ENCODE data around the gene CIC. TPM values are rescaled to one million over a fixed set of nuclear protein-coding genes. Genes with fewer than 3 reads are reported as not detected.

CIC gene
- total and polyA plus RNA-seq, 9 of the 15 experiments (the other 6 are each of a cell fraction or from before 2014, with no cell fraction given) = 0.07 to 44.7 (median 8.6) TPM

GRCh38 chr19:42301646-42302203, 32.7 kb downstream of the CIC start, which contains the start of gene PRR19 (continued):
- 0 out of 2 replicates have a peak, but pooled peaks have one; percentile 21 for TF ChIP-seq SMARCE1 (IDR thresholded peaks at IDR 0.05)
- peak; percentile 27; the same call in 1 of the 2 replicates for TF ChIP-seq TCF3 (CRISPR knock-in tag; IDR thresholded peaks at IDR 0.05)
- peak; percentile 5; the same call in 1 of the 2 replicates for TF ChIP-seq RB1 (IDR thresholded peaks at IDR 0.05; ENCODE audit: low read depth)
- TF ChIP-seq NR4A1 (CRISPR knock-in tag; IDR thresholded peaks at IDR 0.05) = no peak
- no peak for TF ChIP-seq NR4A1 (tag; IDR thresholded peaks at IDR 0.05)
- no peak for TF ChIP-seq KHSRP (IDR thresholded peaks at IDR 0.05)
- TF ChIP-seq RCOR1 (IDR thresholded peaks at IDR 0.05; ENCODE audit: borderline replicate concordance in 1 of 2, low read depth in 2 of 2, low read length in 2 of 2) = peak in 1 of 2 experiments; percentile 35; a peak in 1 of 4 replicates
- TF ChIP-seq ETS1 (conservative IDR thresholded peaks at IDR 0.05; ENCODE audit: control insufficient read depth, low read depth, low read length) = 0 out of 2 replicates have a peak, but pooled peaks have one; percentile 25

- no peak overlapping the region for H3K4me3 ChIP-seq
- BruUV-seq (replicated peaks) = no TSS peak
- H3K27me3 ChIP-seq (ENCODE audit: control insufficient read depth in 2 of 2, insufficient read depth in 2 of 2, low read length in 2 of 2) = no peaks in the 10 kb centered on the region
- FAIRE-seq = no peak
- peak overlapping the region; percentile 74 for H3K4me2 ChIP-seq (ENCODE audit: insufficient read depth, low read length)
- H3K9ac ChIP-seq (ENCODE audit: insufficient read depth in 1 of 2, low read depth in 2 of 2, low read length in 2 of 2) = peak overlapping the region; percentile 57 to 72; a peak in 3 of 4 replicates
- DNase-seq (ENCODE audit: extremely low read depth in 1 of 4, low spot score in 3 of 4) = peak in 1 of 4 experiments; percentile 23
- WGBS (ENCODE audit: insufficient coverage, low coverage, missing lambda C conversion rate) = 47% methylated on average over 7 of the region's 11 CpGs
- H3K27ac ChIP-seq (ENCODE audit: extremely low read depth, low read depth, low read length) = peak overlapping the region; percentile 77
- peaks cover 21 to 45% of the 10 kb centered on the region in 2 experiments for H3K4me1 ChIP-seq (replicated peaks in 1 of 2; ENCODE audit: control insufficient read depth in 2 of 2, insufficient read depth in 2 of 2, low read length in 2 of 2)
- in situ Hi-C loops (cut with MboI) = no loop called here
- peak overlapping the region; percentile 93 for H2AFZ ChIP-seq (ENCODE audit: low read depth, low read length)
- ChIA-PET POLR2A (interaction anchor here (0.5 to 1.9 kb wide), 6 partner anchors 11 to 183 kb away, joined by 3 to 9 read pairs (median 4); no protein-coding TSS in a partner anchor), CTCF (ENCODE audit: low intra/inter-chr PET ratio) (no interaction called here)
- H3K79me2 ChIP-seq (ENCODE audit: control insufficient read depth, insufficient read depth, low read length) = peaks cover 14% of the 10 kb centered on the region
- H3K9me1 ChIP-seq (ENCODE audit: control insufficient read depth, insufficient read depth, low read length) = no peaks in the 10 kb centered on the region
- H3K36me3 ChIP-seq (ENCODE audit: control insufficient read depth, insufficient read depth, low read length) = peaks cover 12% of the 10 kb centered on the region; the same call in 2 of the 3 replicates
- no peaks in the 10 kb centered on the region for H3K9me3 ChIP-seq (replicated peaks; ENCODE audit: control insufficient read depth, insufficient read depth, low read depth, low read length)
- ATAC-seq = no peak
- H4K20me1 ChIP-seq (replicated peaks; ENCODE audit: control insufficient read depth, insufficient read depth, low read length) = peaks cover 7% of the 10 kb centered on the region; the same call in 1 of the 2 replicates
- intact Hi-C loops (cut with micrococcal nuclease) = no loop called here
- TF ChIP-seq NCOA2 (IDR thresholded peaks at IDR 0.05; ENCODE audit: partially characterized antibody in 2 of 2) (no peak), SNIP1 (IDR thresholded peaks at IDR 0.05; ENCODE audit: low read depth) (no peak), MLLT1 (IDR thresholded peaks at IDR 0.05) (0 out of 4 replicates have a peak, but pooled peaks of 1 of the 2 experiments have one; percentile 0), ZNF12 (CRISPR knock-in tag; IDR thresholded peaks at IDR 0.05) (no peak), GTF2E2 (tag; IDR thresholded peaks at IDR 0.05) (no peak), IRF9 (tag; IDR thresholded peaks at IDR 0.05) (0 out of 2 replicates have a peak, but pooled peaks have one; percentile 4), GABPB2 (CRISPR knock-in tag; conservative IDR thresholded peaks at IDR 0.05) (no peak), ZNF184 (CRISPR knock-in tag; IDR thresholded peaks at IDR 0.05) (no peak), RFX5 (IDR thresholded peaks at IDR 0.05; ENCODE audit: low read depth, low read length) (no peak)
Measured at GRCh38 chr19:42303101-42303464, 34.0 kb downstream of the CIC start.
